B cell (primary cell): ENCODE results near the gene TMEM144.

ENCODE experiments used
- CTCF ChIP-seq: fragments of 200-600 bp; IDR thresholded peaks from one replicate; pipeline ENCODE4 v1.8.0; 2022; ENCODE audit warnings: antibody characterized with exemption, mild to moderate bottlenecking
- EZH2 ChIP-seq: IDR thresholded peaks from 2 replicates; pipeline ENCODE4 v1.6.1; 2012; ENCODE audit warnings: borderline replicate concordance, low read depth, mild to moderate bottlenecking, moderate library complexity, low read length; ENCODE audit not compliant: insufficient read depth, poor library complexity, severe bottlenecking

GRCh38 chr4:158239196-158239595, 28.9 kb downstream of the TMEM144 start:
- no peak for TF ChIP-seq CTCF
- no peak for TF ChIP-seq EZH2
